ENCODE data around the gene HES6. TPM values are rescaled to one million over a fixed set of nuclear protein-coding genes. Genes with fewer than 3 reads are reported as not detected.

HES6 gene
- total and polyA plus RNA-seq, 4 donors: 22.3 to 114 (median 76.6) TPM

GRCh38 chr2:238264072-238264460, 24.2 kb upstream of the HES6 start:
- H3K9me3 ChIP-seq (ENCODE audit: control insufficient read depth, insufficient read depth, low read length): no peaks in the 10 kb centered on the region
- no peak overlapping the region for H3K27ac ChIP-seq (ENCODE audit: low read depth, low read length)
- H3K27me3 ChIP-seq (ENCODE audit: control insufficient read depth, insufficient read depth, low read length): no peaks in the 10 kb centered on the region
- peaks cover 82% of the 10 kb centered on the region for H3K36me3 ChIP-seq (ENCODE audit: control insufficient read depth, insufficient read depth, low read length)
- 100% methylated on average over 1 of the region's 4 CpGs for WGBS (ENCODE audit: insufficient coverage)
- H3K4me1 ChIP-seq (ENCODE audit: control insufficient read depth, insufficient read depth, low read length): peaks cover 37% of the 10 kb centered on the region
- DNase-seq (ENCODE audit: low read depth in 4 of 6, low spot score in 6 of 6): no peak
- H3K4me3 ChIP-seq (ENCODE audit: low read depth, low read length): no peak overlapping the region

- Histone ChIP-seq H3K27ac (ENCODE audit: low read depth, low read length) (peak overlapping the region; percentile 61), H3K36me3 (ENCODE audit: control insufficient read depth, insufficient read depth, low read length) (peaks cover 85% of the 10 kb centered on the region), H3K27me3 (ENCODE audit: control insufficient read depth, insufficient read depth, low read length) (no peaks in the 10 kb centered on the region), H3K4me1 (ENCODE audit: control insufficient read depth, insufficient read depth, low read length) (peaks cover 37% of the 10 kb centered on the region), H3K9me3 (ENCODE audit: control insufficient read depth, insufficient read depth, low read length) (no peaks in the 10 kb centered on the region), H3K4me3 (ENCODE audit: low read depth, low read length) (no peak overlapping the region)
- WGBS (ENCODE audit: insufficient coverage): 43% methylated on average over 11 of the region's 13 CpGs
- DNase-seq (ENCODE audit: low read depth in 4 of 6, low spot score in 6 of 6): peak in 4 of 6 donors; percentile 72 to 94 (median 88)
Observed at GRCh38 chr2:238263204-238264071, 23.6 kb upstream of the HES6 start.

- no peaks in the 10 kb centered on the region for H3K9me3 ChIP-seq (ENCODE audit: control insufficient read depth, insufficient read depth, low read length)
- peaks cover 37% of the 10 kb centered on the region for H3K4me1 ChIP-seq (ENCODE audit: control insufficient read depth, insufficient read depth, low read length)
- WGBS (ENCODE audit: insufficient coverage): 98% methylated on average over 9 of the region's 12 CpGs
- peak overlapping the region; percentile 61 for H3K27ac ChIP-seq (ENCODE audit: low read depth, low read length)
- H3K4me3 ChIP-seq (ENCODE audit: low read depth, low read length): no peak overlapping the region
- no peaks in the 10 kb centered on the region for H3K27me3 ChIP-seq (ENCODE audit: control insufficient read depth, insufficient read depth, low read length)
- peaks cover 85% of the 10 kb centered on the region for H3K36me3 ChIP-seq (ENCODE audit: control insufficient read depth, insufficient read depth, low read length)
- DNase-seq (ENCODE audit: low read depth in 4 of 6, low spot score in 6 of 6): no peak
Observed at GRCh38 chr2:238262496-238263122, 22.8 kb upstream of the HES6 start.

- H3K27me3 ChIP-seq (ENCODE audit: control insufficient read depth, insufficient read depth, low read length): no peaks in the 10 kb centered on the region
- peaks cover 85% of the 10 kb centered on the region for H3K36me3 ChIP-seq (ENCODE audit: control insufficient read depth, insufficient read depth, low read length)
- peaks cover 37% of the 10 kb centered on the region for H3K4me1 ChIP-seq (ENCODE audit: control insufficient read depth, insufficient read depth, low read length)
- no peak overlapping the region for H3K27ac ChIP-seq (ENCODE audit: low read depth, low read length)
- no peaks in the 10 kb centered on the region for H3K9me3 ChIP-seq (ENCODE audit: control insufficient read depth, insufficient read depth, low read length)
- WGBS (ENCODE audit: insufficient coverage): 85% methylated on average over 16 of the region's 16 CpGs
- DNase-seq (ENCODE audit: low read depth in 4 of 6, low spot score in 6 of 6): no peak
- H3K4me3 ChIP-seq (ENCODE audit: low read depth, low read length): no peak overlapping the region
Observed at GRCh38 chr2:238261718-238262375, 22.0 kb upstream of the HES6 start.

GRCh38 chr2:238260883-238261282, 21.0 kb upstream of the HES6 start:
- 41% methylated on average over 18 of the region's 18 CpGs for WGBS (ENCODE audit: insufficient coverage)
- peaks cover 86% of the 10 kb centered on the region for H3K36me3 ChIP-seq (ENCODE audit: control insufficient read depth, insufficient read depth, low read length)

GRCh38 chr2:238259061-238260020, 19.5 kb upstream of the HES6 start:
- H3K4me1 ChIP-seq (ENCODE audit: control insufficient read depth, insufficient read depth, low read length): peaks cover 37% of the 10 kb centered on the region
- H3K27me3 ChIP-seq (ENCODE audit: control insufficient read depth, insufficient read depth, low read length): no peaks in the 10 kb centered on the region
- H3K27ac ChIP-seq (ENCODE audit: low read depth, low read length): no peak overlapping the region
- DNase-seq (ENCODE audit: low read depth in 4 of 6, low spot score in 6 of 6): no peak
- peaks cover 91% of the 10 kb centered on the region for H3K36me3 ChIP-seq (ENCODE audit: control insufficient read depth, insufficient read depth, low read length)
- 87% methylated on average over 17 of the region's 21 CpGs for WGBS (ENCODE audit: insufficient coverage)
- H3K4me3 ChIP-seq (ENCODE audit: low read depth, low read length): no peak overlapping the region
- no peaks in the 10 kb centered on the region for H3K9me3 ChIP-seq (ENCODE audit: control insufficient read depth, insufficient read depth, low read length)

More at GRCh38 chr2:238260883-238261282, 21.0 kb upstream of the HES6 start:
- no peaks in the 10 kb centered on the region for H3K27me3 ChIP-seq (ENCODE audit: control insufficient read depth, insufficient read depth, low read length)
- peaks cover 37% of the 10 kb centered on the region for H3K4me1 ChIP-seq (ENCODE audit: control insufficient read depth, insufficient read depth, low read length)
- no peak overlapping the region for H3K4me3 ChIP-seq (ENCODE audit: low read depth, low read length)
- no peaks in the 10 kb centered on the region for H3K9me3 ChIP-seq (ENCODE audit: control insufficient read depth, insufficient read depth, low read length)
- H3K27ac ChIP-seq (ENCODE audit: low read depth, low read length): no peak overlapping the region
- peak in 2 of 6 donors; percentile 50 to 55 for DNase-seq (ENCODE audit: low read depth in 4 of 6, low spot score in 6 of 6)

- Histone ChIP-seq H3K4me1 (ENCODE audit: control insufficient read depth, insufficient read depth, low read length) (peaks cover 25% of the 10 kb centered on the region), H3K9me3 (ENCODE audit: control insufficient read depth, insufficient read depth, low read length) (no peaks in the 10 kb centered on the region), H3K36me3 (ENCODE audit: control insufficient read depth, insufficient read depth, low read length) (peaks cover 93% of the 10 kb centered on the region), H3K27ac (ENCODE audit: low read depth, low read length) (no peak overlapping the region), H3K4me3 (ENCODE audit: low read depth, low read length) (no peak overlapping the region), H3K27me3 (ENCODE audit: control insufficient read depth, insufficient read depth, low read length) (no peaks in the 10 kb centered on the region)
- DNase-seq (ENCODE audit: low read depth in 4 of 6, low spot score in 6 of 6): no peak
- WGBS (ENCODE audit: insufficient coverage): 93% methylated on average over 15 of the region's 15 CpGs
Observed at GRCh38 chr2:238257786-238258700, 18.2 kb upstream of the HES6 start.

- Histone ChIP-seq H3K4me3 (ENCODE audit: low read depth, low read length) (no peak overlapping the region), H3K27me3 (ENCODE audit: control insufficient read depth, insufficient read depth, low read length) (no peaks in the 10 kb centered on the region), H3K36me3 (ENCODE audit: control insufficient read depth, insufficient read depth, low read length) (peaks cover 94% of the 10 kb centered on the region), H3K9me3 (ENCODE audit: control insufficient read depth, insufficient read depth, low read length) (no peaks in the 10 kb centered on the region), H3K4me1 (ENCODE audit: control insufficient read depth, insufficient read depth, low read length) (peaks cover 13% of the 10 kb centered on the region), H3K27ac (ENCODE audit: low read depth, low read length) (no peak overlapping the region)
- peak in 2 of 6 donors; percentile 71 to 87 for DNase-seq (ENCODE audit: low read depth in 4 of 6, low spot score in 6 of 6)
- 46% methylated on average over 12 of the region's 18 CpGs for WGBS (ENCODE audit: insufficient coverage)
Observed at GRCh38 chr2:238256594-238257104, 16.8 kb upstream of the HES6 start.
